NCI-H2107 (cell line): ENCODE results near the gene TBC1D2B.

Experiments
- DNase-seq: peaks from one replicate; lab custom pipeline; 2025; lab: John Stamatoyannopoulos, UW

Gene TBC1D2B

GRCh38 chr15:78077053-78077870, at the start of gene TBC1D2B:
Gene TBC1D2B (minus strand): TSS chr15:78077711. CDS start chr15:78077652, 59 bp downstream.
- DNase-seq = no peak

GRCh38 chr15:78125267-78125666, 47.8 kb upstream of the TBC1D2B start:
- DNase-seq = no peak

GRCh38 chr15:78120523-78120922, 43.0 kb upstream of the TBC1D2B start:
- no peak for DNase-seq

GRCh38 chr15:78112551-78112950, 35.0 kb upstream of the TBC1D2B start:
- DNase-seq = no peak

GRCh38 chr15:78111788-78112187, 34.3 kb upstream of the TBC1D2B start:
- DNase-seq = no peak

- no peak for DNase-seq
These were observed 33.5 kb upstream of the TBC1D2B start for GRCh38 chr15:78110916-78111475.

GRCh38 chr15:78110096-78110495, 32.6 kb upstream of the TBC1D2B start:
- DNase-seq = no peak

- no peak for DNase-seq
These were observed 31.6 kb upstream of the TBC1D2B start for GRCh38 chr15:78109156-78109555.

GRCh38 chr15:78108300-78109084, 31.0 kb upstream of the TBC1D2B start:
- peak; percentile 64 for DNase-seq

GRCh38 chr15:78107471-78107870, 30.0 kb upstream of the TBC1D2B start:
- DNase-seq = no peak

- no peak for DNase-seq
These were observed 28.1 kb upstream of the TBC1D2B start for GRCh38 chr15:78105476-78106241.

GRCh38 chr15:78104566-78105475, 27.3 kb upstream of the TBC1D2B start:
- DNase-seq = no peak

GRCh38 chr15:78104119-78104479, 26.6 kb upstream of the TBC1D2B start:
- DNase-seq = no peak

GRCh38 chr15:78103406-78104118, 26.1 kb upstream of the TBC1D2B start:
- no peak for DNase-seq

- DNase-seq = no peak
These were observed 25.2 kb upstream of the TBC1D2B start for GRCh38 chr15:78102741-78103140.

- no peak for DNase-seq
These were observed 24.7 kb upstream of the TBC1D2B start for GRCh38 chr15:78102211-78102610.

GRCh38 chr15:78101423-78102105, 24.1 kb upstream of the TBC1D2B start:
- no peak for DNase-seq

- no peak for DNase-seq
These were observed 23.4 kb upstream of the TBC1D2B start for GRCh38 chr15:78100886-78101285.

GRCh38 chr15:78098131-78098755, 20.7 kb upstream of the TBC1D2B start:
- no peak for DNase-seq
